Endothelial cell (in vitro differentiated cells): Measurements from ENCODE around the gene CAT. TPM values are rescaled to one million over a fixed set of nuclear protein-coding genes. Genes with fewer than 3 reads are reported as not detected.

ENCODE experiments used
- DNase-seq: peaks from one replicate; pipeline ENCODE4 v3.0.0; 2021; ENCODE audit warnings: low spot score
- H3K27ac Mint-ChIP-seq: one replicate; pipeline ENCODE4 v1.8.0; 2021; ENCODE audit warnings: mixed read lengths, inconsistent platforms; ENCODE audit not compliant: unreplicated experiment
- H3K27me3 Mint-ChIP-seq: one replicate; pipeline ENCODE4 v1.8.0; 2021; ENCODE audit warnings: mild to moderate bottlenecking, moderate library complexity, mixed read lengths, inconsistent platforms; ENCODE audit not compliant: unreplicated experiment
- H3K36me3 Mint-ChIP-seq: one replicate; pipeline ENCODE4 v1.8.0; 2021; ENCODE audit warnings: mild to moderate bottlenecking, low read depth, mixed read lengths, inconsistent platforms; ENCODE audit not compliant: unreplicated experiment
- H3K4me1 Mint-ChIP-seq: one replicate; pipeline ENCODE4 v1.8.0; 2021; ENCODE audit warnings: mild to moderate bottlenecking, mixed read lengths, inconsistent platforms; ENCODE audit not compliant: unreplicated experiment
- H3K4me3 Mint-ChIP-seq: one replicate; pipeline ENCODE4 v1.8.0; 2021; ENCODE audit warnings: mild to moderate bottlenecking, mixed read lengths, inconsistent platforms; ENCODE audit not compliant: unreplicated experiment
- H3K9me3 Mint-ChIP-seq: one replicate; pipeline ENCODE4 v1.8.0; 2021; ENCODE audit warnings: mixed read lengths, inconsistent platforms; ENCODE audit not compliant: unreplicated experiment
- CTCF ChIP-seq: fragments of 200-600 bp; sonication (generic); IDR thresholded peaks from one replicate; pipeline ENCODE4 v1.5.0; 2021; ENCODE audit warnings: antibody characterized with exemption; ENCODE audit not compliant: unreplicated experiment
- total RNA-seq: library from RNA; stranded (reverse); fragmentation: NEBNext Ultra II Directional; extraction: Animal tissue kit (Norgen Biotek cat#: 25700); gene quantifications from one replicate; pipeline ENCODE4 v1.2.1, GENCODE V29; 2021; ENCODE audit not compliant: unreplicated experiment

CAT gene
- total RNA-seq, 1 donor from 2014 or later = 30.2 TPM

- no peak overlapping the region for H3K4me3 Mint-ChIP-seq
- no peaks in the 10 kb centered on the region for H3K27me3 Mint-ChIP-seq
- no peak for TF ChIP-seq CTCF
- no peaks in the 10 kb centered on the region for H3K36me3 Mint-ChIP-seq
- no peaks in the 10 kb centered on the region for H3K4me1 Mint-ChIP-seq
- DNase-seq = no peak
- H3K27ac Mint-ChIP-seq = no peak overlapping the region
- H3K9me3 Mint-ChIP-seq = no peaks in the 10 kb centered on the region
Observed at GRCh38 chr11:34507156-34507555, 68.4 kb downstream of the CAT start.

GRCh38 chr11:34507610-34508009 is 68.9 kb downstream of the CAT start:
- no peak for DNase-seq
- Mint-ChIP-seq H3K27ac (no peak overlapping the region), H3K4me1 (no peaks in the 10 kb centered on the region), H3K9me3 (no peaks in the 10 kb centered on the region), H3K4me3 (no peak overlapping the region), H3K27me3 (no peaks in the 10 kb centered on the region), H3K36me3 (no peaks in the 10 kb centered on the region)
- no peak for TF ChIP-seq CTCF

GRCh38 chr11:34508524-34508923 is 69.8 kb downstream of the CAT start:
- DNase-seq = no peak
- no peak for TF ChIP-seq CTCF
- no peaks in the 10 kb centered on the region for H3K36me3 Mint-ChIP-seq
- H3K4me3 Mint-ChIP-seq = no peak overlapping the region
- no peaks in the 10 kb centered on the region for H3K9me3 Mint-ChIP-seq
- H3K27me3 Mint-ChIP-seq = no peaks in the 10 kb centered on the region
- H3K4me1 Mint-ChIP-seq = no peaks in the 10 kb centered on the region
- H3K27ac Mint-ChIP-seq = no peak overlapping the region

GRCh38 chr11:34509336-34509876 is 70.7 kb downstream of the CAT start:
- no peak for DNase-seq
- Mint-ChIP-seq H3K4me1 (no peaks in the 10 kb centered on the region), H3K9me3 (no peaks in the 10 kb centered on the region), H3K36me3 (no peaks in the 10 kb centered on the region), H3K27ac (no peak overlapping the region), H3K27me3 (no peaks in the 10 kb centered on the region), H3K4me3 (no peak overlapping the region)
- TF ChIP-seq CTCF = no peak

GRCh38 chr11:34510218-34510617 is 71.5 kb downstream of the CAT start:
- H3K9me3 Mint-ChIP-seq = no peaks in the 10 kb centered on the region
- no peaks in the 10 kb centered on the region for H3K36me3 Mint-ChIP-seq
- DNase-seq = no peak
- H3K27me3 Mint-ChIP-seq = no peaks in the 10 kb centered on the region
- no peaks in the 10 kb centered on the region for H3K4me1 Mint-ChIP-seq
- H3K4me3 Mint-ChIP-seq = no peak overlapping the region
- H3K27ac Mint-ChIP-seq = no peak overlapping the region
- TF ChIP-seq CTCF = no peak
